ENCODE measurements around the gene SUN2.
"Not testable (repeated sequence)": the region's sequence is repeated elsewhere in the genome, so short reads cannot be mapped to it uniquely, and the experiment has no call there.

Gene SUN2

GRCh38 chr22:38755911-38756532, at the start of gene SUN2:
SUN2 (minus strand) TSS chr22:38755998; CDS start chr22:38752628, 3,370 bp downstream.
- peak; percentile 92 for DNase-seq

DNA sequence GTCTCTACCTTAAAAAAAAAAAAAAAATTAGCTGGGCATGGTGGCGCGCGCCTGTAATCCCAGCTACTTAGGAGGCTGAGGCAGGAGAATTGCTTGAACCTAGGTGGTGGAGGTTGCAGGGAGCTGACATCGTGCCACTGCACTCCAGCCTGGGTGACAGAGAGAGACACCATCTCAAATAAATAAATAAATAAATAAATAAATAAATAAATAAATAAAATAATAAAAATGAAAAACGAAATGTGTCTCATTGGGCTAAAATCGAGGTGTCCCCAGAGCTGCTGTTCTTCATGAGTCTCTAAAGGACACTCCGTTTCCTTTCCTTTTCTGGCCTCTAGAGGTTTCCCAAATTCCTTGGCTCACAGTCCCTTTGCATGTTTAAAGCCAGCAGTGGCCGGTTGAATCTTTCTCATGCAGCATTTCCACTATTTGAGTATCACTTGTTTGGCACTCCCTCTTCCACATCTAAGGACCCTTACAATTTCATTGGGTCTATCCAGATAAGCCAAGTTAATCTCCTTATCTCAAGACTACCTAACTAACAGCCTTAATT, 49.3 kb upstream of the SUN2 start:
- not testable (repeated sequence) for DNase-seq

DNA sequence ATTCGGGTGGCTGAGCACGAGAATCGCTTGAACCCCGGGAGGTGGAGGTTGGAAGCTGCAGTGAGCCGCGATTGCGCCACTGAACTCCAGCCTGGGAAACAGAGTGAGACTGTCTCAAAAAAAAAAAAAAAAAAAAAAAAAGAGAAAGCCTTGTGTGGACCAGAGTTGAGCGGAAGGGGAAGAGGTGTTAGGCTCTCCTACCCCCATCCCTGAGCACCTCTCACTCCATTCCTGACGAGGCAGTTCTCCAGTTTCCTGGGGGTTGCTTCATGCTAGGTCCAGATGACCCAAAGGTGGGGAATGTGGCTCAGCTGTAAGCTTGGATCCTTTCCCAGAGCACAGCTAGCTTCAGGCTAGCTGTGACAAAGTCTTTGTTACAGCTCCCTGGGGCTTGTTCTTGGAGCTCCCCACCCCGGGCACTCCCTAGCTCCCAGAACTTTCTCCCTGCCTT, 46.9 kb upstream of the SUN2 start:
- DNase-seq = no peak

- DNase-seq = no peak
These were observed 43.6 kb upstream of the SUN2 start for GRCh38 chr22:38799265-38800002.

GRCh38 chr22:38798496-38798895, 42.7 kb upstream of the SUN2 start:
- no peak for DNase-seq

GRCh38 chr22:38796262-38796957, 40.6 kb upstream of the SUN2 start:
- no peak for DNase-seq

- no peak for DNase-seq
These were observed 39.8 kb upstream of the SUN2 start for GRCh38 chr22:38795569-38795968.

DNA sequence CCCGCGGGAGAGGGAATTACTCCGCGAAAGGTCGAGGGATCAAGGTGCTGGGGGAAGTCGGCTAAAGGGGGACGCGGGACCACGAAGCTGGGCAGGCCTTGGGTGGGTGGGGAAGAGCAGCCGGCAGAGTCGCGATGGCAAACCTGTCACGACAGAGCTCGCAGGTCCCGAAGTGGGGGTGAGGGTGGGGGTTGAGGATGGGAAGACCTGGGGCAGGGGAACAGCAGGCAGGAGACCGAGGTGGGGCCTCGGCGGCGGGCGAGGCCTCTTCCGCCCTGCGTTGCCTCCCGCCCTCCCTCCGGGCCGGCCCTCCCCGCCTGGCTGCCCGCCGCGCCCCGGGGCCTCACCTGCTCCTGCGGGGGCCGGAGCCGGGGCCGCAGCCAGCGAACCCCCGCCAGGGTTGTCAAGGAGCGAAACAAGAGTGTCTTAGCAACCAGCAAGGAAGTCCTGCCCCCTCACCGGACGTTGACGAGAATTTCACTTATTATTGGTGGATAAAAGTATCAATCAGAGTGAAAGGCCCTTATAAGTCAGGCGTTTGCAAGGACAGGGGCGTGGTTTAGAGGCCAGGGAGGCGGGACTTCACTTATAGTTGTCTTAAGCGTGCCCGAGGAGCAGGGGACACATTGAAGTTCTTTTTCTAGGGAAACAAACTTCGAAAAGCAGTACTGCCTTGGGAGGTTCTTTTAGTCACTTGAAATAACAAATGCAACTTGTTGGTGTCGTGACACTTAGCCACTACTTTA, 38.1 kb upstream of the SUN2 start, which contains the start of gene DNAL4:
Gene DNAL4 (minus strand): TSS at position 423 of the 746 bp plus-strand sequence. CDS start 11,412 bp downstream, outside the sequence.
- peak; percentile 93 for DNase-seq

DNA sequence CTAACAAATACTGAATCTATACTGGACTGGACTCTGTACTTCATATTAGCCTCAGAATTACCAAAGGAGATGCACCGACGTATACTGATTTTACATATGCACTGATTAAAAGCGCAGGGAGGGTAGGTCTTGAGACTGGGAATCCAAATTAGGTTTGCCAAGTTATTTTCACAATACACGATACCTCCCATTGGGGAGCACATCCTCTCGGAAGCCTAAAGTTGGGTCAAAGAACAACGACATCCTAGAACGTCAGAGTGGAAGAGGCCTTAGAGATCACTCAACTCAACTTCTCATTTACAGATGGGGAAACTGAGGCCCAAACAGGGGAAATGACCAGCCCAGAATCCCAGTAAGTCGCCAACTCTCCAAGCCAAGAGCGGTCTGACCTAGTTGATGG, 37.5 kb upstream of the SUN2 start:
- no peak for DNase-seq

- DNase-seq = no peak
These were observed 37.0 kb upstream of the SUN2 start for GRCh38 chr22:38792833-38793232.

GRCh38 chr22:38789606-38790005, 33.8 kb upstream of the SUN2 start:
- no peak for DNase-seq

- no peak for DNase-seq
These were observed 33.0 kb upstream of the SUN2 start for GRCh38 chr22:38788846-38789245.

DNA sequence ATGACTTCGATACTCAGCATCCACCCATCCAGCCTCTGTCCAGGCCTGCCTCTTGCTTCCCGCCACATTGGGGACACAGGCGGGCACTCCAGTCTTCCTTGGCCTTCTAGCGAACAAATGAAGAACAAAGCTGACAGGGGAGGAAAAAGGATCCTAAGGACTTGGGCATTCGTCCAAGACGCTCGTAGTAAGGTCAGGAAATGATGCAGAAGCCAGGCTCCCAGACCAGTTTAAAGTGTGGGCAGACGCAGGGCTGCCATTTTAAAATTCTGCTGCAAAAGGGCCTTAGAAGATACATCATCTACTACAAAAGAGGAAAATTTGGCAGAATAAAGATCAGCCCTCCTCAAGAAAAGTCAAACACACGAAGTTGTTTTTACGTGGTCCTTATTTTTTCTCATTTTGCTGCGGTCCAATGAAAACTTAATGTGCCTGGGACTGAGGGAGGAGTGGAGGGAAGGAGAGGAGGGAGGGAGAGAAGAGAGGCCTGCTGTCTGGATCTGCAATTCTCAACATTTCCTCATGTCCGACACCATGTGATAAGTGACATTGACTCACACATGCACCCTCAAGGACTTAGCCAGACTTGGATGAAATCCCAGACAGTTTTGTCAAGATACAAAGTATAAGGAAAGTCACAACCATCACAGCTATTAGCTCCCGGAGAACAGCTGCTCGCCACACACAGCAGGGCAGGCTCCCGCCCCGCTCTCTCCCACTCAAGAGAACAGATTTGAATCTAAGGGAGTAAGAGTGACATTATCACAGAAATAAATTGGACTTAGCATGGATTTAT, 32.4 kb upstream of the SUN2 start:
- DNase-seq = no peak

- DNase-seq = no peak
These were observed 30.8 kb upstream of the SUN2 start for GRCh38 chr22:38786631-38787030.

DNA sequence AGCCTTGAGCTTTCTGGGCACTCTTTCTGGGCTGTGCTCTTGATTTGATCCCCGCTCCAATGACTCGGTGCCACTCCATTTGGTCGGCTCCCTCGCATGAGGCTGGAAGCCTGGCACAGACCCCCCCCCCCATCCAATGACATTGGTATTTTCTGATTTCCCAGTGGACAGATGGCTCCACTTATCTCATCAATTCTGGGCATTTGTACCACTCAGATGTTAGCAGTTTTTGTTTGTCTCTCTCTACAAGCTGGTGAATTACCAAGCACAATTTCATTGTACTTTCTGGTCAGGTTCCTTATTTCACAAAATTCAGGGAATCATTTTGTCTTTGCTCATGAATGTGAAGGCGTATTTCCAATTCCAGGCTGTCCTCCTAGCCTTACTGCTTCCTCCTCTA, 29.1 kb upstream of the SUN2 start:
- DNase-seq = no peak

DNA sequence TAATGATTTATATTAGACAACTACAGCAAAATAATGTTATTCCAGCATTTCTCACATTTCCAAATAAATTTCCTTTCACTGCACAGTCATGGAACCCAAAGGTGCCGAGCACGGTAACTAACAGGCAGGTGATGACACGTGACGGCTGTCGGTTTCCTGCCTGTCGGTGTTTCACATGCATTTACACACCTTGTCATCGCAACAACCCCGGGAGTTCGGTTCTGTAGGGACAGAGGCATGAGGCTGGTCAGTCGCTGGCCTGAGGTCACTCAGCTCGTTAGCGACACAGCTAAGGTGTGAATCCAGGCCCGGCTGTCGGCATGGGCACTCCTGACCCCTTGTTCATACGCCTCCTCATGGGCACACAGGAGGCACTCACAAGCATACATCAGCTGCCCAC, 28.2 kb upstream of the SUN2 start:
- DNase-seq = no peak

GRCh38 chr22:38783095-38783615, 27.4 kb upstream of the SUN2 start:
- DNase-seq = no peak

- DNase-seq = no peak
These were observed 26.8 kb upstream of the SUN2 start for GRCh38 chr22:38782402-38783094.

GRCh38 chr22:38781033-38781432, 25.2 kb upstream of the SUN2 start:
- no peak for DNase-seq

DNA sequence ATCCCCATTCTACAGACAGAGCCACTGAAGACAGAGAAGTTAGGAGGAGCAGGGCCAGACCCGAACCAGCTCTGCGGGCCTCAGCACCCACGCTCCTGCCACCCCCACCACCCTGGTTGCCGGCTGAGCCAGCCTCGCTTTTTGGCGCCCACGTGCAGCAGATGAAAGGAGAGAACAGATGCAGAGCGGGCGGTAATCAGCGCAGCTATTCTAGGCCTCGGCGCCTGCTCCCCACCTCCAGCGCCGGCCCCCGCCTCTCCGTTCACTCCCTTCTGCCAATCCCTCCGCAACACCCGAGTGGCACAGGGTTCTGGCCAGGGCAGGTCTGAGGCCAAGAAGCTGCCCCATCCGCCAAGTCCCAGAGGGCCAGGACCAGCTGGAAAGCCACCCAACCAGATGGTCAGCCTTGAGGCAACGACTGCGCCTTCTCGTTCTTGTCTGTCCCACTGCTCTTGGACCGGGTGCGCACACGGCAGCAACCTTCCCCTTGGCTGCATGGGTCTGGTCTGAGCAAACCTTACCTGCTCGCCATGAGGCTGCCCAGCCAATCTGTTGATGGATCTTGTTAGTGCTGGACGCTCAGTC, 21.4 kb upstream of the SUN2 start:
- no peak for DNase-seq

GRCh38 chr22:38776086-38776485, 20.3 kb upstream of the SUN2 start:
- DNase-seq = no peak

Data from right forelimb (tissue), 1 donor.